ENCODE data around the gene ZNF837.
A peak's percentile ranks its signal among the peaks of the same experiment; 100 is the strongest.

DNA sequence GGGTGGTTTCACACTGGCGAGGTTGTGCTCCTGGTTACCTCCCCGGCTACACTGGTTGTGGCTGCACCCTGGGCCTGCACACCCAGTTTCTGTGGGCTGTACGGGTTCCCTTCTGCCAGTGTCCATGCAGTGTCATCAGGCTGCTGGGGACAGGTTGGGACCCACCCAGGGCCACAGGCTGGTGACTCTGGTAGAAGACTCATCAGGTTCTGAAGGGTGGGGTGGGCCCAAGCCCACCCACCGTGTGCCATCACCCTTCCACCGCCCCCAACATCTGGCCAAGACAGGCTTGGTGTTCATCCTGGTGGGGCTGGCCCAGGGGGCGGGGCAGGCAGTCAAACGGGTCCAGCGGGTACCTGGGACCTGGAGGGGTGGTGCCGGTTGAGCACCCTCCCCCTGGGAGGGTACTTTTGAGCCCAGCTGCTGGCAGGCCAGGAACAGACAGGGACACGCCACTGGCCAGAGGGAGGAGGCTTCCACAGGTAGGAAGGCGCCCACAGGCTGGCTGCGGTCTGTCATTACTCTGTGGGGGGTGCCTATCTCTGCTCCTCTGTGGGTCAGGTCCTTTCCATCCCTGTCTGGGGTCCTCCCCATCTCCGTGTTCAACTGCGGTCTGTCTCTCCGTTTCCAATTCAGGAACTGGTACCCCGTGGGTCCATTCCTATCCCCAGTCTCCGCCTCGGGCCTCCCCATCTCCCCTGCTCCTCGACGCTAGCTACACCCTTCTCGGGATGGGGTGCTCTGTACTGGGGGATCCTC is 14.6 kb upstream of the ZNF837 start, which contains the start of gene RNF225:
- TF ChIP-seq CTCF (IDR thresholded peaks at IDR 0.05) = no peak
- TF ChIP-seq, protein P1, sequence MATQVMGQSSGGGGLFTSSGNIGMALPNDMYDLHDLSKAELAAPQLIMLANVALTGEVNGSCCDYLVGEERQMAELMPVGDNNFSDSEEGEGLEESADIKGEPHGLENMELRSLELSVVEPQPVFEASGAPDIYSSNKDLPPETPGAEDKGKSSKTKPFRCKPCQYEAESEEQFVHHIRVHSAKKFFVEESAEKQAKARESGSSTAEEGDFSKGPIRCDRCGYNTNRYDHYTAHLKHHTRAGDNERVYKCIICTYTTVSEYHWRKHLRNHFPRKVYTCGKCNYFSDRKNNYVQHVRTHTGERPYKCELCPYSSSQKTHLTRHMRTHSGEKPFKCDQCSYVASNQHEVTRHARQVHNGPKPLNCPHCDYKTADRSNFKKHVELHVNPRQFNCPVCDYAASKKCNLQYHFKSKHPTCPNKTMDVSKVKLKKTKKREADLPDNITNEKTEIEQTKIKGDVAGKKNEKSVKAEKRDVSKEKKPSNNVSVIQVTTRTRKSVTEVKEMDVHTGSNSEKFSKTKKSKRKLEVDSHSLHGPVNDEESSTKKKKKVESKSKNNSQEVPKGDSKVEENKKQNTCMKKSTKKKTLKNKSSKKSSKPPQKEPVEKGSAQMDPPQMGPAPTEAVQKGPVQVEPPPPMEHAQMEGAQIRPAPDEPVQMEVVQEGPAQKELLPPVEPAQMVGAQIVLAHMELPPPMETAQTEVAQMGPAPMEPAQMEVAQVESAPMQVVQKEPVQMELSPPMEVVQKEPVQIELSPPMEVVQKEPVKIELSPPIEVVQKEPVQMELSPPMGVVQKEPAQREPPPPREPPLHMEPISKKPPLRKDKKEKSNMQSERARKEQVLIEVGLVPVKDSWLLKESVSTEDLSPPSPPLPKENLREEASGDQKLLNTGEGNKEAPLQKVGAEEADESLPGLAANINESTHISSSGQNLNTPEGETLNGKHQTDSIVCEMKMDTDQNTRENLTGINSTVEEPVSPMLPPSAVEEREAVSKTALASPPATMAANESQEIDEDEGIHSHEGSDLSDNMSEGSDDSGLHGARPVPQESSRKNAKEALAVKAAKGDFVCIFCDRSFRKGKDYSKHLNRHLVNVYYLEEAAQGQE (IDR thresholded peaks at IDR 0.05; ENCODE audit: insufficient read depth in 1 of 2, low read depth in 2 of 2, low read length in 1 of 2) = no peak
- TF ChIP-seq POLR2AphosphoS5 (IDR thresholded peaks at IDR 0.05; ENCODE audit: low read depth, low read length) = peak; percentile 95
- no peak for TF ChIP-seq SIN3A (IDR thresholded peaks at IDR 0.05; ENCODE audit: borderline replicate concordance, insufficient read depth, low read depth, low read length)
